Stimulated activated CD8-positive, alpha-beta memory T cell treated with anti-CD3 and anti-CD28 coated beads, Interleukin-2, amount 100 ng/mL, for 48 hours (primary cell): ENCODE data around the gene SLC37A1.

Source experiments
- DNase-seq, 2 donors: peaks; one replicate each; pipeline ENCODE4 v3.0.0-alpha.2; 2020; ENCODE audit warnings: low read depth in 2 of 2

Gene SLC37A1

GRCh38 chr21:42576639-42577038 is 63.0 kb downstream of the SLC37A1 start:
- DNase-seq, result no peak

GRCh38 chr21:42578034-42578433 is 64.4 kb downstream of the SLC37A1 start:
- DNase-seq, result no peak

- DNase-seq, result no peak
These were observed 65.2 kb downstream of the SLC37A1 start for GRCh38 chr21:42578761-42579415.

- no peak for DNase-seq
These were observed 65.9 kb downstream of the SLC37A1 start for GRCh38 chr21:42579456-42580075.

GRCh38 chr21:42580076-42580792 is 66.6 kb downstream of the SLC37A1 start:
- no peak for DNase-seq

GRCh38 chr21:42580793-42581321 is 67.2 kb downstream of the SLC37A1 start:
- no peak for DNase-seq

- no peak for DNase-seq
These were observed 67.8 kb downstream of the SLC37A1 start for GRCh38 chr21:42581336-42581992.

GRCh38 chr21:42581993-42582786 is 68.5 kb downstream of the SLC37A1 start:
- no peak for DNase-seq

GRCh38 chr21:42582787-42583476 is 69.3 kb downstream of the SLC37A1 start:
- DNase-seq, result no peak

- no peak for DNase-seq
These were observed 70.0 kb downstream of the SLC37A1 start for GRCh38 chr21:42583477-42584295.

GRCh38 chr21:42584296-42584641 is 70.6 kb downstream of the SLC37A1 start:
- DNase-seq, result no peak

- DNase-seq, result no peak
These were observed 72.2 kb downstream of the SLC37A1 start for GRCh38 chr21:42585881-42586280.

- no peak for DNase-seq
These were observed 72.8 kb downstream of the SLC37A1 start for GRCh38 chr21:42586406-42586805.

GRCh38 chr21:42587036-42587435 is 73.4 kb downstream of the SLC37A1 start:
- DNase-seq, result no peak

- no peak for DNase-seq
These were observed 76.9 kb downstream of the SLC37A1 start for GRCh38 chr21:42590431-42591131.

GRCh38 chr21:42591170-42591869 is 77.7 kb downstream of the SLC37A1 start:
- no peak for DNase-seq

- no peak for DNase-seq
These were observed 78.6 kb downstream of the SLC37A1 start for GRCh38 chr21:42592156-42592820.
